ENCODE data around the gene DIP2C.

The DIP2C gene

DNA sequence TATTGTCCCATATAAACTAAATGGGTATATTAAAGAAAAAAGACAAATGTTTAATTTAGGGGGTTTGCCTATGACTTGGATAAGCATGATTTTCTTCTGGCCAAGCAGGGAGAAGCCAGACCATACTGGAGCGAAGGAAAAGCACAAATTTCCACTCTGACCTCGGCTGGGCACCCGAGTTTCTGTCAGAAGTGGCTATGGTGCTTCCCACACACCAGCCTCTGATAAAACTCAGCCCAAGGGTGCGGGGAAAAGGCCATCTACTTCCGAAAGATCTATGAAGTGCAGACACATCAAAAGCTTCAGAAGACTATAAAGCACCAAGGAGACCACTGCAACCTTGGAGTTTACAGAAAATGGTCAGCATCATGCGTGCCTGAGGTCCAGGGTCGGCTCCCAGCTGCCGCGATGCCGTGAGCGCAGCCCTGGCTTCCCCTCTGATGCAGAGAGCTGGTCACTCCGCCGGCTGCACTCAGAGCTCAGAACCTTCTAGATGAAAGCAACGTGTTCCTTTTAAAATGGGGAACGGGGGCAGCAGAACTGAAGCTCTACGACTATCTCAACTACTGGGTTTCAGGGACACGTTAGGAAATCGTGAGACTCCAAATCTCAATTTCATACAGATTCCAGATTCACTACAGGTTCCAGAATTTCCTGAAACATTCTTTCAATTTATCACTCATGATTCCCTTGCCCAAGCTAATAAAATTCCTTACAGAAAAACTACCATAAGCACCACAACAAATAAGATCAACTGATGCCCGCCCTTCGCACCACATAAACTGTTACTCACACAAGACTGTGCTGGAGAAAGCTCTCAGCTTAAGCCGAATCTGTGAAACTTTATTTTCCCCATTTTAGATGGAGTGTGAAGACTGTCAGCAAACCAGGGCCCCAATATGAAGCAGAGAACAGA, 84.5 kb downstream of the DIP2C start:
- TF ChIP-seq CTCF (IDR thresholded peaks at IDR 0.05; ENCODE audit: control insufficient read depth, extremely low read depth, insufficient read depth): no peak
- H3K4me3 ChIP-seq (ENCODE audit: low read depth, low read length): no peak overlapping the region
- no peak for DNase-seq (ENCODE audit: low read depth)

DNA sequence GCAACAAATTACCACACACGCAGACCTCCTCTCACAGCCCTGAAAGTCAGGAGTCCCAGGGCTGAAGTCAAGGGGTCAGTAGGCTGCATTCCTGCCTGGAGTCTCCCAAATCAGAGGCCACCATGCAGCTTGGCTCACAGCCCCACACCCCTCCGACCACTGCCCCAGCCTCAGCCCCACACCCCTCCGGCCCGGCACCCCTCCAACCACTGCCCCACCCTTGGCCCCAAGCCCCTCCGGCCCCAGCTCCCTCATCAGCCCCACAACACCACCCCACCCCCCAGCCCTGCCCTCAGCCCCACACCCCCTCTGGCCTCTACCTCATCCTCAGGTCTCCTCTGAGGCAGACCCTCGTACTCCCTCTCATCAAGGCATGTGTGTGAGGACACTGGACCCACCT, 85.7 kb downstream of the DIP2C start:
- TF ChIP-seq CTCF (IDR thresholded peaks at IDR 0.05; ENCODE audit: control insufficient read depth, extremely low read depth, insufficient read depth): no peak
- H3K4me3 ChIP-seq (ENCODE audit: low read depth, low read length): no peak overlapping the region
- DNase-seq (ENCODE audit: low read depth): no peak

DNA sequence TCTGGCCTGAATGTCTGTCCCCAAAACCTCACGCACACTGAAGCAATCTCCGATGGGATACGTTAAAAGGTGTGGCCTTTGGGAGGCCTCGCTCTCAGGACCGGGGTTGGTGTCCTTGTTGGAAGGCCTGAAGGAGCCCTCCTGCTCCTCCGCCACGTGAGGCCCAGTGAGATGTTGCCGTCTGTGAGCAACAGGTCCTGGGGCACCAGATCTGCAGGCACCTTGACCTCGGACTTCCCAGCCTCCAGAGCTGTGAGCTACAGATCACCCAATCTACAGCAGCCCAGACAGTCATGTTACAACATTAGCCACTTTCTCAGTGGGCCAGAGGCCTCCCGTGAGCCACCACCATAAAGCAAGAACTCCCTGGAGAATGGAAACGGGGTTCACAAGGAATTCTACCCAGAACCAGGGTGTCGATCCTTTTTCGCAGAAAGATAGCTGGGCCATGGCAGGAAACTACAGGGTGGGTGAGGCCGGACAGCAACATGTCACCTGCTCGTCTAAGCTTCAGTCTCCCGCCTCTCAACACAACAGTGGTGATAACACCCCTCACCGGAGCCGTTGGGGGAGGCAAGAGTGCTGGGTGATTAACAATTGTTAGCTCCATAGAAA, 87.0 kb downstream of the DIP2C start:
- TF ChIP-seq CTCF (IDR thresholded peaks at IDR 0.05; ENCODE audit: control insufficient read depth, extremely low read depth, insufficient read depth): no peak
- no peak overlapping the region for H3K4me3 ChIP-seq (ENCODE audit: low read depth, low read length)
- no peak for DNase-seq (ENCODE audit: low read depth)

- no peak overlapping the region for H3K4me3 ChIP-seq (ENCODE audit: low read depth, low read length)
- no peak for DNase-seq (ENCODE audit: low read depth)
Observed at GRCh38 chr10:601660-601963, 87.9 kb downstream of the DIP2C start.

DNA sequence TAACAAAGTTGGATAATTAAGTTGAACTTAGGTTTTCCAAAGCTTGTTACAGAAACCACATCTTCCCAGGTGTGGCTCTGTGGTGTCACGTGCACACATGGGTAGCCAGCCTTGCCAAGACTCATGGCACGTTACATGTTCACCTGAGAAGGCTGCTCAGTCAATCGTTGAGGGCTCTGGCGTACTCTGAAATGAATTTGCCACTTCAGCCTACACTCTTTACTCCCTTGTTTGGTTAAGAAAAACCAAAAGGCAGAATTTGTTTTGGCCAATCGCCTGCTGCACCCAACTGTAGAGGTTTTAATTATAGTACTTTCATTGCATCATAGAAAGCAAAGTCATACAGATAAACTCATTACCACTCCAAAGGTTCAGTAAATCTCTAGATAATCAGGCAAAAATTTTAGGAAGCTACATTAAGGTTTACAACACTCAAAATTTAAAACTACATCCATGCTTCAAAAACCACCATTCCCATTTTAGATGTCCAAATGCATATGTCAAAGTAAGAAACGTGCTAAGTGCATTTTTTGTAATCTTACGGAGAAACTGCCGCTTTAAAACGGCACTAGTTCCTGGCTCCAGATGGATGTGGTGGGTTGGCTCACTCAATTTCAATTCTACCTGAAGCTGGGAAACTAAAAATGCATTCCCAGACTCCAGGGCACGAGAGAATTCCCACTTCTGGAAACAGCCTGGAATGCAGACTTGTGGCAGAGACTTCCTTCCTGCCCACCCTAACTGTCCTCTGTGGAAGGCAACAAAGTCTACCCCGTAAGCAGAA, 88.4 kb downstream of the DIP2C start:
- TF ChIP-seq CTCF (IDR thresholded peaks at IDR 0.05; ENCODE audit: control insufficient read depth, extremely low read depth, insufficient read depth): no peak
- DNase-seq (ENCODE audit: low read depth): peak; percentile 60
- no peak overlapping the region for H3K4me3 ChIP-seq (ENCODE audit: low read depth, low read length)

More at GRCh38 chr10:601660-601963, 87.9 kb downstream of the DIP2C start:
- no peak for TF ChIP-seq CTCF (IDR thresholded peaks at IDR 0.05; ENCODE audit: control insufficient read depth, extremely low read depth, insufficient read depth)

DNA sequence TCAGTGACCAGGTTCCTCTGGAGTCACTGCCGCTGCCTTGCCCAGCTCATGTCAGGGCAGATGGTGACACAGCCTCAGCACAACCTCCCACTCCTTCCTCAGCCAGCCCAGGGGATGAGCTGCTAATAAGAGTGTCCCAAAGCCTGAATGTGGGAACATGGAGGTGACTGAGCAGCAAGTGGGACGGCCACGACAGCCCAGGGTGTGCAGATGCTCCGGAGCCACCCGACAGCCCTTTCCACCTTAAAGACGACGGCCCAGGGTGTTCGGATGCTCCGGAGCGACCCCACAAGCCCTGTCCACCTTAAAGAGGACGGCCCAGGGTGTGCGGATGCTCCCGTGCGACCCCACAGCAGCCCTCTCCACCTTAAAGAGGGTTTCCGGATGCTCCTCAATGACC, 89.2 kb downstream of the DIP2C start:
- H3K4me3 ChIP-seq (ENCODE audit: low read depth, low read length): no peak overlapping the region
- no peak for TF ChIP-seq CTCF (IDR thresholded peaks at IDR 0.05; ENCODE audit: control insufficient read depth, extremely low read depth, insufficient read depth)
- DNase-seq (ENCODE audit: low read depth): no peak
